ENCODE measurements around the gene SYTL3. TPM values are rescaled to one million over a fixed set of nuclear protein-coding genes. Genes with fewer than 3 reads are reported as not detected.

The SYTL3 gene
- total RNA-seq, 6 experiments from 2014 or later: 3.1 to 5.7 (median 3.9) TPM

DNA sequence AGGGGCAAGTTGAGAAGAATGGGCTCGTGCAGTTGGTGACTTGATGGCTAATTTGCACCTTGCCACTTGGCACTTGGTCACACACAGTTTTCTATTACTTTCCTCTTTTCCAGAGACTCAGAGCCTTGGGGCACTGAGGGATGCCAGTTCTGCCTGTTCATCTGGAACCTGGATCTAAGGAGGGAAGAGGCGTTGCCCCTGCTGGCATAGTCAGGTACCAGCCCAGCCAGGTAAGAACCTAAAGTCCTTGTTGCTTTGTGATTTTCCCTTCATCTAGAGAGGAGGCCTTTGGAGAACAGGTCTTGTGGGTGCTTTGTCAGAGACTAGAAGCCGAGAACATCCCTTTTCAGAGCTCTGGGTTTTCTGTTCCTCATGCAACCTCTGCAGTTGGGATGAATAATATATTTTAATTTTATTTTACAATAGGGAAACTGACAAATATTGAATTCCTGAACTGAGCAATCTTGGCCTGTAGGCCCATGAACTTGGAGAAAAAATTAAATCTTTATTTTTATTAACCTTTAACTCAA lies 11.4 kb downstream of the SYTL3 start:
- no peak for DNase-seq
- Mint-ChIP-seq H3K27me3 (ENCODE audit: insufficient read depth) (no peaks in the 10 kb centered on the region), H3K27ac (no peak overlapping the region)

DNA sequence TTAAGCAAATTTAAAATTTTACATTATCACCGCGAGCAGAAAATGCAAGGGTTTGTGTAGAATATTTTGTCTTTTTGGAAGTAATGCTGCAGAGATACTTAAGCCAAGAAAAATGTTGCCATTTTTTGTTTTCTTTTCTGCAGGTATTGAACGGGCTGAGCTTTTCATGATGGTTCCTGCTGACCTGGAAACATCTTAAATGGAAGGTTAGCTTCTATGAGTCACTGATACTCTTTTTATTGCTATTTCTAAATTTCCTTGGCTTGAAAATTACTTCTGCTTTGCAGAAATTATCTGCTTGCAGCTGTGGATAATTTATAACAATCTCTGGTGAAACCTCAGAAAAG lies 12.7 kb downstream of the SYTL3 start:
- Mint-ChIP-seq H3K9me3 (no peaks in the 10 kb centered on the region), H3K4me3 (peak overlapping the region; percentile 72; the same call in 1 of the 2 replicates), H3K4me1 (ENCODE audit: low read depth) (peaks cover 20% of the 10 kb centered on the region), H3K36me3 (ENCODE audit: low read depth) (no peaks in the 10 kb centered on the region), H3K27ac (no peak overlapping the region; the same call in 1 of the 2 replicates), H3K27me3 (ENCODE audit: insufficient read depth) (no peaks in the 10 kb centered on the region)
- TF ChIP-seq, protein P1, sequence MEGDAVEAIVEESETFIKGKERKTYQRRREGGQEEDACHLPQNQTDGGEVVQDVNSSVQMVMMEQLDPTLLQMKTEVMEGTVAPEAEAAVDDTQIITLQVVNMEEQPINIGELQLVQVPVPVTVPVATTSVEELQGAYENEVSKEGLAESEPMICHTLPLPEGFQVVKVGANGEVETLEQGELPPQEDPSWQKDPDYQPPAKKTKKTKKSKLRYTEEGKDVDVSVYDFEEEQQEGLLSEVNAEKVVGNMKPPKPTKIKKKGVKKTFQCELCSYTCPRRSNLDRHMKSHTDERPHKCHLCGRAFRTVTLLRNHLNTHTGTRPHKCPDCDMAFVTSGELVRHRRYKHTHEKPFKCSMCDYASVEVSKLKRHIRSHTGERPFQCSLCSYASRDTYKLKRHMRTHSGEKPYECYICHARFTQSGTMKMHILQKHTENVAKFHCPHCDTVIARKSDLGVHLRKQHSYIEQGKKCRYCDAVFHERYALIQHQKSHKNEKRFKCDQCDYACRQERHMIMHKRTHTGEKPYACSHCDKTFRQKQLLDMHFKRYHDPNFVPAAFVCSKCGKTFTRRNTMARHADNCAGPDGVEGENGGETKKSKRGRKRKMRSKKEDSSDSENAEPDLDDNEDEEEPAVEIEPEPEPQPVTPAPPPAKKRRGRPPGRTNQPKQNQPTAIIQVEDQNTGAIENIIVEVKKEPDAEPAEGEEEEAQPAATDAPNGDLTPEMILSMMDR (IDR thresholded peaks at IDR 0.05): no peak
- no peak for DNase-seq

More for the DNA sequence above, 11.4 kb downstream of the SYTL3 start:
- Mint-ChIP-seq H3K9me3 (no peaks in the 10 kb centered on the region), H3K4me1 (ENCODE audit: low read depth) (peaks cover 34% of the 10 kb centered on the region), H3K4me3 (no peak overlapping the region), H3K36me3 (ENCODE audit: low read depth) (no peaks in the 10 kb centered on the region)
- TF ChIP-seq, protein P1 (IDR thresholded peaks at IDR 0.05): no peak

DNA sequence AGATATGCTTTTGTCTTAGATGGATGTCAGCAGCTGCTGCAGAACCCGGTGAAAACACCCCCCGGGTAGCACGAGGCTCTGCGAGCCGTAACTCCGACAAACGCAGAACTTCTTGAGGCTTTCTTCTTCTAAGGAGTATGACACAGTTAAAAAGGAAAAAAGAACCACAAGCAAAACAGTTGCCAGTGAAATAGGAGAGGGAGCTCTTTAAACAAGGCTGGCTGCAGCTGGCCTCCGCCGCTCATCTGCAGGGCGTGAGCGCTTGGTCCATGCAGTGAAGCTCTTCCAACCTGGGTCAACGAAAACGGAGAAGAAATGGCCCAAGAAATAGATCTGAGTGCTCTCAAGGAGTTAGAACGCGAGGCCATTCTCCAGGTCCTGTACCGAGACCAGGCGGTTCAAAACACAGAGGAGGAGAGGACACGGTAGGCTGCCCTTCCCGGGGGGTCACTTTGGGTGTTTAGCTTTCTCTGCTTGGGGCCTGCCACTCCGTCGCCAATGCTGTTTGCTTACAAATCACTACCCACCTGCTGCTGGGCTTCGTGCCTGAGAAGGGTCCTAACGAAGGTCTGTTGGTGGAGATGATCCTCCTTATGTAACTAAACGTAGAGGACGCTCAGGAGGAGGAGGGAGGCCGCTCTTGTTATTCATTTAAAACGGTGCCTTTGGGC lies 13.2 kb downstream of the SYTL3 start:
- TF ChIP-seq, protein P1 (IDR thresholded peaks at IDR 0.05): no peak
- no peaks in the 10 kb centered on the region for H3K36me3 Mint-ChIP-seq (ENCODE audit: low read depth)
- H3K27me3 Mint-ChIP-seq (ENCODE audit: insufficient read depth): no peaks in the 10 kb centered on the region
- no peaks in the 10 kb centered on the region for H3K9me3 Mint-ChIP-seq
- DNase-seq: no peak
- H3K4me3 Mint-ChIP-seq: peak overlapping the region; percentile 72; the same call in 1 of the 2 replicates
- H3K4me1 Mint-ChIP-seq (ENCODE audit: low read depth): peaks cover 19% of the 10 kb centered on the region
- no peak overlapping the region; the same call in 1 of the 2 replicates for H3K27ac Mint-ChIP-seq

DNA sequence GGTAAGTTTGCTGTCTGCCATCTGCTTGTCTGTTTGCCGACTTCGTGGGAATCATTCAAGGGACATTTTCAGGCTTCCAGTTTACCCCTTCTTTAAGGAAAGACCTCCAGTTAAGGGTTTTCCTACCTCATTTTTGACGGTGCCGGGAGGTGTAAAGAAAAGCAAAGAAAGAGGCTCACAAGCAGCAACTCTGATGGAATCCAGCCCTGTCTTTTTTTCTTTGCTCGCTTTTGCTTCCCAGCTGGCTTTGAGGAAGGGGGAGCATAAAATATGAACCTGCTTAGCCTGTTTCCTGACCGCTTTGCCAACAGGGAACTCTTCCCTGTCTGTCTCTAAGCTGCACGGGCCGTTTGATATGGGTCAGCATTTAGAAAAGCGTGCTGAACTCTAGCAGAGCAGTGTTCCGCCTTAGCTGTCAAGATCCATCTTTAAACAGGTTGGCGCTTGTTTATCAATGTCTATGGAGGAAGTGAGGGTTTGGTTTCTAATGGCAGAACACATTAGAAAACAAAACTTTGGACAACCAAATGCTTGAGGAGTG lies 13.8 kb downstream of the SYTL3 start:
- Mint-ChIP-seq H3K4me3 (no peak overlapping the region), H3K4me1 (ENCODE audit: low read depth) (peaks cover 23% of the 10 kb centered on the region), H3K27ac (no peak overlapping the region), H3K27me3 (ENCODE audit: insufficient read depth) (no peaks in the 10 kb centered on the region), H3K9me3 (no peaks in the 10 kb centered on the region), H3K36me3 (ENCODE audit: low read depth) (no peaks in the 10 kb centered on the region)
- no peak for DNase-seq
- TF ChIP-seq, protein P1 (IDR thresholded peaks at IDR 0.05): no peak

DNA sequence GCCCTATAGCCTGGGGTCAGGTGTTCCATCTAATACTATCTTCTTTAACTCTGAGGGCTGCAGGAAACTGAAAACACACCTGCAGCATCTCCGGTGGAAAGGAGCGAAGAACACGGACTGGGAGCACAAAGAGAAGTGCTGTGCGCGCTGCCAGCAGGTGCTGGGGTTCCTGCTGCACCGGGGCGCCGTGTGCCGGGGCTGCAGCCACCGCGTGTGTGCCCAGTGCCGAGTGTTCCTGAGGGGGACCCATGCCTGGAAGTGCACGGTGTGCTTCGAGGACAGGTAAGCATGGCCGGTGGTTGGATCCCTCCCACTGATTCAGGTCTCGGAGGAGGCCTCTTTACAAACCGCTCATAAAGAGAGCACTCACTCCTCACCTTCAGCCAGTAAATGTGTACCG lies 15.5 kb downstream of the SYTL3 start:
- Mint-ChIP-seq H3K4me1 (ENCODE audit: low read depth) (peaks cover 32% of the 10 kb centered on the region), H3K27ac (no peak overlapping the region), H3K4me3 (no peak overlapping the region), H3K9me3 (no peaks in the 10 kb centered on the region), H3K36me3 (ENCODE audit: low read depth) (no peaks in the 10 kb centered on the region), H3K27me3 (ENCODE audit: insufficient read depth) (no peaks in the 10 kb centered on the region)
- TF ChIP-seq, protein P1 (IDR thresholded peaks at IDR 0.05): no peak
- DNase-seq: no peak

Data from HFFc6 (cell line).